ENCODE data around the gene MTFMT. TPM values are rescaled to one million over a fixed set of nuclear protein-coding genes. Genes with fewer than 3 reads are reported as not detected.

MTFMT gene
- total and polyA plus RNA-seq, 2 of the 13 experiments (the other 11 are each of a cell fraction or from before 2014, with no cell fraction given) = 9.9 to 23.2 TPM

DNA sequence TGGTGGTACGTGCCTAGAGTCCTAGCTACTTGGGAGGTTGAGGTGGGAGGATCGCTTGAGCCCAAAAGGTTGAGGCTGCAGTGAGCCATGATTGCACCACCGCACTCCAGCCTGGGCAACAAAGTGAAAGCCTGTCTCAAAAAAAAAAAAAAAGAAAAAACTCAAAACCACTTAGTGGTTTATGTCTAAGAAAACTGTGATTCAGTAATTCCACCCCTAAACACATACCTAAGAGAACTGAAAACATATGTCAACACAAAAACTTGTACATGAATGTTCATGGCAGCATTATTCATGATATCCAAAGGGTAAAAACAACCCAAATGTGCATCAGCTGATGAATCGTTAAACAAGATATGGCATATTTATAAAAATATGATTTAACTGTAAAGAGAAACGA, 54.0 kb downstream of the MTFMT start (continued):
- TF ChIP-seq, protein P1, sequence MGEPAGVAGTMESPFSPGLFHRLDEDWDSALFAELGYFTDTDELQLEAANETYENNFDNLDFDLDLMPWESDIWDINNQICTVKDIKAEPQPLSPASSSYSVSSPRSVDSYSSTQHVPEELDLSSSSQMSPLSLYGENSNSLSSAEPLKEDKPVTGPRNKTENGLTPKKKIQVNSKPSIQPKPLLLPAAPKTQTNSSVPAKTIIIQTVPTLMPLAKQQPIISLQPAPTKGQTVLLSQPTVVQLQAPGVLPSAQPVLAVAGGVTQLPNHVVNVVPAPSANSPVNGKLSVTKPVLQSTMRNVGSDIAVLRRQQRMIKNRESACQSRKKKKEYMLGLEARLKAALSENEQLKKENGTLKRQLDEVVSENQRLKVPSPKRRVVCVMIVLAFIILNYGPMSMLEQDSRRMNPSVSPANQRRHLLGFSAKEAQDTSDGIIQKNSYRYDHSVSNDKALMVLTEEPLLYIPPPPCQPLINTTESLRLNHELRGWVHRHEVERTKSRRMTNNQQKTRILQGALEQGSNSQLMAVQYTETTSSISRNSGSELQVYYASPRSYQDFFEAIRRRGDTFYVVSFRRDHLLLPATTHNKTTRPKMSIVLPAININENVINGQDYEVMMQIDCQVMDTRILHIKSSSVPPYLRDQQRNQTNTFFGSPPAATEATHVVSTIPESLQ (CRISPR knock-in tag; conservative IDR thresholded peaks at IDR 0.05) = no peak
- TF ChIP-seq TCF7L2 (IDR thresholded peaks at IDR 0.05; ENCODE audit: low read depth, low read length) = no peak
- no peak for TF ChIP-seq ZBTB42 (CRISPR knock-in tag; IDR thresholded peaks at IDR 0.05)
- no peak for TF ChIP-seq CHD2 (IDR thresholded peaks at IDR 0.05; ENCODE audit: low read depth, low read length)
- TF ChIP-seq ZBTB21 (CRISPR knock-in tag; IDR thresholded peaks at IDR 0.05) = no peak
- TF ChIP-seq, protein P2, sequence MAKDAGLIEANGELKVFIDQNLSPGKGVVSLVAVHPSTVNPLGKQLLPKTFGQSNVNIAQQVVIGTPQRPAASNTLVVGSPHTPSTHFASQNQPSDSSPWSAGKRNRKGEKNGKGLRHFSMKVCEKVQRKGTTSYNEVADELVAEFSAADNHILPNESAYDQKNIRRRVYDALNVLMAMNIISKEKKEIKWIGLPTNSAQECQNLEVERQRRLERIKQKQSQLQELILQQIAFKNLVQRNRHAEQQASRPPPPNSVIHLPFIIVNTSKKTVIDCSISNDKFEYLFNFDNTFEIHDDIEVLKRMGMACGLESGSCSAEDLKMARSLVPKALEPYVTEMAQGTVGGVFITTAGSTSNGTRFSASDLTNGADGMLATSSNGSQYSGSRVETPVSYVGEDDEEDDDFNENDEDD (CRISPR knock-in tag; IDR thresholded peaks at IDR 0.05; ENCODE audit: borderline replicate concordance) = no peak
- TF ChIP-seq ZBTB8A (CRISPR knock-in tag; IDR thresholded peaks at IDR 0.05; ENCODE audit: borderline replicate concordance, low read depth) = no peak
- TF ChIP-seq IRF1 (CRISPR knock-in tag; IDR thresholded peaks at IDR 0.05; ENCODE audit: low read depth) = no peak

- intact Hi-C loops (cut with micrococcal nuclease; ENCODE audit: unreplicated experiment) = no loop called here
- CTCF ChIA-PET (ENCODE audit: low intra/inter-chr PET ratio, low total read pairs) = no interaction called here
- TF ChIP-seq THYN1 (CRISPR knock-in tag; IDR thresholded peaks at IDR 0.05; ENCODE audit: borderline replicate concordance, low read depth) (no peak), NFE2 (CRISPR knock-in tag; IDR thresholded peaks at IDR 0.05) (no peak), ZNF761 (CRISPR knock-in tag; conservative IDR thresholded peaks at IDR 0.05) (no peak), CREB1 (IDR thresholded peaks at IDR 0.05) (no peak), CREB1 (CRISPR knock-in tag; IDR thresholded peaks at IDR 0.05) (no peak), NBN (conservative IDR thresholded peaks at IDR 0.05) (no peak), ZNF646 (CRISPR knock-in tag; IDR thresholded peaks at IDR 0.05) (no peak)
These were observed 58.7 kb downstream of the MTFMT start for GRCh38 chr15:64970698-64971097.

More at GRCh38 chr15:64970698-64971097, 58.7 kb downstream of the MTFMT start:
- FAIRE-seq (no peak), DNase-seq (ENCODE audit: low spot score) (no peak), ATAC-seq (no peak)
- Histone ChIP-seq H3K27me3 (ENCODE audit: control insufficient read depth in 1 of 2, insufficient read depth in 2 of 2, low read length in 2 of 2) (no peaks in the 10 kb centered on the region), H4K20me1 (ENCODE audit: insufficient read depth, low read length) (no peaks in the 10 kb centered on the region), H3K9me3 (ENCODE audit: low read length) (no peaks in the 10 kb centered on the region), H3K9ac (ENCODE audit: insufficient read depth, low read depth, low read length) (no peak overlapping the region), H3K4me2 (ENCODE audit: low read depth, low read length) (no peak overlapping the region), H3K27ac (ENCODE audit: extremely low read length, insufficient read depth, low read length) (no peak overlapping the region), H2AFZ (ENCODE audit: low read length) (no peak overlapping the region), H3K4me1 (ENCODE audit: insufficient read depth, low read length) (no peaks in the 10 kb centered on the region), H3K4me3 (replicated peaks in 1 of 3; ENCODE audit: insufficient read depth in 1 of 3, low read depth in 2 of 3, low read length in 3 of 3) (no peak overlapping the region), H3K79me2 (ENCODE audit: insufficient read depth, low read length) (no peaks in the 10 kb centered on the region), H3K36me3 (replicated peaks in 1 of 2; ENCODE audit: control insufficient read depth in 1 of 2, insufficient read depth in 2 of 2, low read length in 2 of 2) (peaks cover 11 to 42% of the 10 kb centered on the region in 2 experiments; a peak in 4 of 5 replicates)
- 96% methylated on average over 7 of the region's 7 CpGs for WGBS (ENCODE audit: low lambda C conversion rate)
- POLR2A ChIA-PET = no interaction called here
- no TSS peak for BruUV-seq (replicated peaks)
- in situ Hi-C loops (cut with HindIII; ENCODE audit: extremely low pct_ligation_motif_present, low pct_unique_long_range_greater_than_20kb) = no loop called here
